Dedifferentiated amniotic fluid mesenchymal stem cell (primary cell): ENCODE results near the gene ST6GALNAC2.
A peak's percentile ranks its signal among the peaks of the same experiment; 100 is the strongest.
"Not testable (repeated sequence)": the region's sequence is repeated elsewhere in the genome, so short reads cannot be mapped to it uniquely, and the experiment has no call there.

ENCODE experiments used
- DNase-seq: peaks from one replicate; pipeline ENCODE4 v3.0.0-alpha.2; 2016; ENCODE audit errors: extremely low spot score

ST6GALNAC2 gene

GRCh38 chr17:76570877-76571471 lies 14.7 kb downstream of the ST6GALNAC2 start:
- no peak for DNase-seq

GRCh38 chr17:76570457-76570856 lies 15.2 kb downstream of the ST6GALNAC2 start:
- DNase-seq: no peak

- no peak for DNase-seq
Observed at GRCh38 chr17:76569607-76570279, 15.9 kb downstream of the ST6GALNAC2 start.

- DNase-seq: no peak
Observed at GRCh38 chr17:76568811-76569221, 16.8 kb downstream of the ST6GALNAC2 start.

GRCh38 chr17:76567634-76568432 lies 17.8 kb downstream of the ST6GALNAC2 start:
- DNase-seq: no peak

GRCh38 chr17:76566988-76567431 lies 18.6 kb downstream of the ST6GALNAC2 start:
- DNase-seq: no peak

GRCh38 chr17:76566613-76566943 lies 19.1 kb downstream of the ST6GALNAC2 start:
- DNase-seq: no peak

GRCh38 chr17:76565728-76566612 lies 19.7 kb downstream of the ST6GALNAC2 start:
- no peak for DNase-seq

- not testable (repeated sequence) for DNase-seq
Observed at GRCh38 chr17:76564991-76565727, 20.5 kb downstream of the ST6GALNAC2 start.

- not testable (repeated sequence) for DNase-seq
Observed at GRCh38 chr17:76563359-76563758, 22.3 kb downstream of the ST6GALNAC2 start.

GRCh38 chr17:76562734-76563148 lies 22.9 kb downstream of the ST6GALNAC2 start:
- peak; percentile 44 for DNase-seq

- DNase-seq: peak; percentile 29
Observed at GRCh38 chr17:76561799-76562268, 23.8 kb downstream of the ST6GALNAC2 start.

GRCh38 chr17:76561332-76561731 lies 24.3 kb downstream of the ST6GALNAC2 start:
- no peak for DNase-seq

GRCh38 chr17:76560877-76561221 lies 24.8 kb downstream of the ST6GALNAC2 start:
- no peak for DNase-seq

- no peak for DNase-seq
Observed at GRCh38 chr17:76560036-76560876, 25.4 kb downstream of the ST6GALNAC2 start.

GRCh38 chr17:76559460-76559859 lies 26.2 kb downstream of the ST6GALNAC2 start:
- not testable (repeated sequence) for DNase-seq

- DNase-seq: peak; percentile 28
Observed at GRCh38 chr17:76558198-76559095, 27.2 kb downstream of the ST6GALNAC2 start.

GRCh38 chr17:76557368-76558197 lies 28.1 kb downstream of the ST6GALNAC2 start:
- DNase-seq: peak; percentile 98
